GM23248 (cell line): ENCODE results near the gene AMPD1. TPM values are rescaled to one million over a fixed set of nuclear protein-coding genes. Genes with fewer than 3 reads are reported as not detected.

Experiments used
- DNase-seq: peaks from one replicate; pipeline ENCODE4 v3.0.0-alpha.2; 2015
- H2AFZ ChIP-seq: fragments of 200-600 bp; sonication (generic); 2 replicates; pipeline ENCODE4 v1.6.1; 2016; ENCODE audit warnings: antibody characterized with exemption
- H3F3A ChIP-seq: fragments of 200-600 bp; sonication (generic); 2 replicates; pipeline ENCODE4 v1.6.1; 2016; ENCODE audit warnings: mild to moderate bottlenecking, antibody characterized with exemption, mixed run types; ENCODE audit not compliant: insufficient read depth
- H3K27ac ChIP-seq: fragments of 200-600 bp; sonication (generic); 2 replicates; pipeline ENCODE4 v1.5.1; 2016; ENCODE audit warnings: mild to moderate bottlenecking
- H3K27me3 ChIP-seq: fragments of 200-600 bp; sonication (generic); replicated peaks from 2 replicates; pipeline ENCODE4 v1.6.1; 2016; ENCODE audit warnings: mild to moderate bottlenecking; ENCODE audit not compliant: insufficient read depth
- H3K36me3 ChIP-seq: fragments of 200-600 bp; sonication (generic); 2 replicates; pipeline ENCODE4 v1.6.1; 2016; ENCODE audit warnings: low read depth, mild to moderate bottlenecking
- H3K4me1 ChIP-seq: fragments of 200-600 bp; sonication (generic); 2 replicates; pipeline ENCODE4 v1.6.1; 2016; ENCODE audit warnings: mild to moderate bottlenecking; ENCODE audit not compliant: insufficient read depth
- H3K4me2 ChIP-seq: fragments of 200-600 bp; sonication (generic); one replicate; pipeline ENCODE4 v1.6.1; 2016; ENCODE audit warnings: mild to moderate bottlenecking; ENCODE audit not compliant: unreplicated experiment
- H3K4me3 ChIP-seq: fragments of 200-600 bp; sonication (generic); 2 replicates; pipeline ENCODE4 v1.5.1; 2016; ENCODE audit warnings: mild to moderate bottlenecking
- H3K79me2 ChIP-seq: fragments of 200-600 bp; sonication (generic); 2 replicates; pipeline ENCODE4 v1.6.1; 2016; ENCODE audit warnings: mild to moderate bottlenecking; ENCODE audit not compliant: insufficient read depth
- H3K9ac ChIP-seq: fragments of 200-600 bp; sonication (generic); 2 replicates; pipeline ENCODE4 v1.6.1; 2016; ENCODE audit warnings: mild to moderate bottlenecking
- H3K9me2 ChIP-seq: fragments of 200-600 bp; sonication (generic); 2 replicates; pipeline ENCODE4 v1.6.1; 2016; ENCODE audit warnings: mixed run types, mild to moderate bottlenecking, moderate library complexity; ENCODE audit not compliant: insufficient read depth
- H3K9me3 ChIP-seq: fragments of 200-600 bp; sonication (generic); one replicate; pipeline ENCODE4 v1.6.1; 2017; ENCODE audit warnings: low read depth
- H4K20me1 ChIP-seq: fragments of 200-600 bp; sonication (generic); 2 replicates; pipeline ENCODE4 v1.6.0; 2016; ENCODE audit not compliant: insufficient read depth
- EZH2 ChIP-seq: fragments of 200-600 bp; sonication (generic); IDR thresholded peaks from 2 replicates; pipeline ENCODE4 v1.6.1; 2018; ENCODE audit warnings: antibody characterized with exemption, mild to moderate bottlenecking; ENCODE audit not compliant: insufficient read depth, poor library complexity, severe bottlenecking
- EZH2phosphoT487 ChIP-seq: fragments of 200-600 bp; sonication (generic); IDR thresholded peaks from 2 replicates; pipeline ENCODE4 v1.6.1; 2018; ENCODE audit warnings: antibody characterized with exemption, moderate library complexity, mild to moderate bottlenecking, low read depth; ENCODE audit not compliant: insufficient read depth
- WGBS, 2 experiments: methylation state at CpG; one replicate each; pipeline ENCODE4 v1.1.6; 2015 to 2017; ENCODE audit warnings: low lambda C conversion rate in 2 of 2, low coverage in 1 of 2; ENCODE audit errors: missing lambda C conversion rate in 2 of 2; 5-methylcytosine and 5-hydroxymethylcytosine counted together
- in situ Hi-C: fragments of 300-500 bp; cut with MboI; formaldehyde crosslinking; loops from 2 replicates; pipeline ENCODE4 v1.15.0; 2020
- polyA plus RNA-seq: library from polyadenylated mRNA; unstranded; fragments of >200 nt; fragmentation: Nextera tagmentation; extraction: Ambion mirVana; gene quantifications from 2 replicates; pipeline ENCODE4 v1.2.1, GENCODE V29; 2016
- total RNA-seq: library from RNA; depleted of rRNA; stranded (reverse); fragments of >200 nt; shearing (Covaris generic); gene quantifications from 2 replicates; pipeline ENCODE4 v1.2.3, GENCODE V29; 2014

The AMPD1 gene
- total and polyA plus RNA-seq, 2 experiments from 2014 or later, result not detected

- Histone ChIP-seq H3F3A (peaks cover 7% of the 10 kb centered on the region; the same call in 1 of the 2 replicates), H3K4me2 (no peak overlapping the region), H3K4me3 (no peak overlapping the region), H3K36me3 (no peaks in the 10 kb centered on the region), H3K9me3 (no peaks in the 10 kb centered on the region), H2AFZ (no peak overlapping the region), H3K27ac (no peak overlapping the region), H3K9me2 (no peaks in the 10 kb centered on the region), H3K9ac (no peak overlapping the region), H3K79me2 (no peaks in the 10 kb centered on the region), H3K4me1 (peaks cover 24% of the 10 kb centered on the region), H3K27me3 (no peaks in the 10 kb centered on the region), H4K20me1 (no peaks in the 10 kb centered on the region)
- DNase-seq, result no peak
- in situ Hi-C loops, result no loop called here
- TF ChIP-seq EZH2 (no peak), EZH2phosphoT487 (no peak)
These were observed 1.5 kb upstream of the AMPD1 start for GRCh38 chr1:114696810-114697209.

- Histone ChIP-seq H2AFZ (no peak overlapping the region), H3K9ac (no peak overlapping the region), H4K20me1 (no peaks in the 10 kb centered on the region), H3K4me3 (no peak overlapping the region), H3K9me3 (no peaks in the 10 kb centered on the region), H3K27me3 (no peaks in the 10 kb centered on the region), H3K9me2 (no peaks in the 10 kb centered on the region), H3K79me2 (no peaks in the 10 kb centered on the region), H3K27ac (no peak overlapping the region), H3K36me3 (no peaks in the 10 kb centered on the region), H3F3A (no peaks in the 10 kb centered on the region), H3K4me2 (no peak overlapping the region), H3K4me1 (peaks cover 12% of the 10 kb centered on the region)
- 68 to 72% methylated on average over 9 of the region's 9 CpGs for WGBS, 2 experiments
- DNase-seq, result no peak
- TF ChIP-seq EZH2, result no peak
- TF ChIP-seq EZH2phosphoT487, result no peak
- in situ Hi-C loops, result no loop called here
These were observed 621 bp downstream of the AMPD1 start for GRCh38 chr1:114694540-114695310.

GRCh38 chr1:114692947-114693346 lies 2.4 kb downstream of the AMPD1 start:
- Histone ChIP-seq H3K4me3 (no peak overlapping the region), H3K27me3 (peaks cover 11% of the 10 kb centered on the region), H3K79me2 (no peaks in the 10 kb centered on the region), H3K4me2 (no peak overlapping the region), H3F3A (no peaks in the 10 kb centered on the region), H4K20me1 (no peaks in the 10 kb centered on the region), H3K9ac (no peak overlapping the region), H2AFZ (no peak overlapping the region), H3K27ac (no peak overlapping the region), H3K9me2 (no peaks in the 10 kb centered on the region), H3K36me3 (no peaks in the 10 kb centered on the region), H3K9me3 (no peaks in the 10 kb centered on the region), H3K4me1 (peaks cover 11% of the 10 kb centered on the region)
- WGBS, 2 experiments, result 70 to 73% methylated on average over 3 of the region's 3 CpGs
- no peak for DNase-seq
- no peak for TF ChIP-seq EZH2phosphoT487
- TF ChIP-seq EZH2, result no peak
- in situ Hi-C loops, result no loop called here

- 53 to 61% methylated on average over 2 of the region's 2 CpGs for WGBS, 2 experiments
- H3K36me3 ChIP-seq, result no peaks in the 10 kb centered on the region
- no peaks in the 10 kb centered on the region for H4K20me1 ChIP-seq
- H2AFZ ChIP-seq, result no peak overlapping the region
- no peak overlapping the region for H3K9ac ChIP-seq
- no peaks in the 10 kb centered on the region for H3K9me3 ChIP-seq
- H3K79me2 ChIP-seq, result no peaks in the 10 kb centered on the region
- no peak overlapping the region for H3K4me2 ChIP-seq
- H3K27ac ChIP-seq, result no peak overlapping the region
- no peak for DNase-seq
- no peak overlapping the region for H3K4me3 ChIP-seq
- TF ChIP-seq EZH2phosphoT487 (no peak), EZH2 (no peak)
- H3K27me3 ChIP-seq, result peaks cover 24% of the 10 kb centered on the region
- in situ Hi-C loops, result no loop called here
- H3K9me2 ChIP-seq, result no peaks in the 10 kb centered on the region
- peaks cover 9% of the 10 kb centered on the region for H3K4me1 ChIP-seq
- no peaks in the 10 kb centered on the region for H3F3A ChIP-seq
These were observed 4.3 kb downstream of the AMPD1 start for GRCh38 chr1:114691061-114691460.
